ENCODE results near the gene EBP.
"Not testable (repeated sequence)": the region's sequence is repeated elsewhere in the genome, so short reads cannot be mapped to it uniquely, and the experiment has no call there.

The EBP gene

DNA sequence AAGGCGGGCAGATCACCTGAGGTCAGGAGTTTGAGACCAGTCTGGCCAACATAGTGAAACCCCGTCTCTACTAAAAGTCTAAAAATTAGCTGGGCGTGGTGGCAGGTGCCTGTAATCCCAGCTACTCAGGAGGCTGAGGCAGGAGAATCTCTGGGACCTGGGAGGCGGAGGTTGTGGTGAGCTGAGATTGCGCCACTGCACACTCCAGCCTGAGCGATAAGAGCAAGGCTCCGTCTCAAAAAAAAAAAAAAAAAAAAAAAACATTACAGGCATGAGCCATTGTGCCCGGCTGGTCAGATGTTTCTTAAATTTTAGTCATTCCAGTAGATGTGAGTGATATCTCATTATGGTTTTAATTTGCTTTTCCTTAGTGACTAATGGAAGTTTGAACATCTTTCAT is 4.2 kb downstream of the EBP start:
- H3K4me3 Mint-ChIP-seq, H3K27ac Mint-ChIP-seq, ATAC-seq, H3K9me3 Mint-ChIP-seq, DNase-seq, H3K27me3 Mint-ChIP-seq: not testable (repeated sequence)
- H3K36me3 Mint-ChIP-seq (ENCODE audit: low read depth) = peaks cover 30% of the 10 kb centered on the region
- peaks cover 23% of the 10 kb centered on the region for H3K4me1 Mint-ChIP-seq

DNA sequence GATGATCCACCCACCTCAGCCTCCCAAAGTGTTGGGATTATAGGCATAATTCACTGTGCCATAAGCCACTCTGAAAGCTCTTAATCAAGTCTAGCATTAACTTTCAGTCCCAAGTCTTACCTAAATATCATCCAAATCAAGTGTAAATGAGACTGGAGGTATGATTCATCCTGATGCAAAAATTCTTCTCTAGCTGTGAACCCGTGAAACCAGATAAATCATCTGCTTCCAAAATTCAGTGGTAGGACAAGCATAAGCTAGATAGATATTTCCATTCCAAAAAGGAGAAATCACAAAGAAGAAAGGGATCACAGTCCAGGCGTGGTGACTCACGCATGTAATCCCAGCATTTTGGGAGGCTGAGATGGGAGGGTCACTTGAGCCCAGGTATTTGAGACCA is 9.1 kb downstream of the EBP start:
- H3K4me1 Mint-ChIP-seq = peaks cover 16% of the 10 kb centered on the region
- no peak for DNase-seq
- H3K27me3 Mint-ChIP-seq = no peaks in the 10 kb centered on the region
- no peak overlapping the region for H3K4me3 Mint-ChIP-seq
- H3K36me3 Mint-ChIP-seq (ENCODE audit: low read depth) = peaks cover 22% of the 10 kb centered on the region
- no peaks in the 10 kb centered on the region for H3K9me3 Mint-ChIP-seq
- H3K27ac Mint-ChIP-seq = no peak overlapping the region
- ATAC-seq = no peak

DNA sequence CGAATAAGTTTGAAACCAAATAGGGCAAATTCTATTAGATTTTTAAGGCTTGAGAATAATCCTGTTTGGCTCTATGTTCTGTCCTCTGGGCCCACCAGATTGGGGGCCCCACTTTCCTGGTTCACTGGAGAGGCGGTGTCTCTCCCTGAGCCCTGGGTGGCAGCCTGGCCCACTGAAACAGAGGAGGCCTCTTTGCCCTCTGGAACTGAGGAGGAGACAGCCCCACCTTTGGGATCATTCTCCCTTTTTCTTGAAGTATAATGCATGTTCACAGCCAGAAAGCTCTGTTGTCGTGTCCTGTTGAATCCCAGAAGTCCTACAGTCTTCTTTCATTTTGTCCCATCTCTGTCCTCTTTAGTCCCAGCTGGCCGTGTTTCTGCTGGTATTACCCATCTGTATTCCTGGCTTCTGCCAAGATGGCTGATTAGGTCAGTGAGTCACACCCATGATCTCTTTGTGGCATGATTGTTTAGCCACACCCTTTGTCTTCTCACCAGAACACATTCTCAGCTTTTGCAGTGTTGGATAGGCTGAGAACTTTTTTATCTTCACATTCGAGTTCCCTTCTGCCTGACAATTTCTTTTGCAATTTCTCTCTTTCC is 9.9 kb downstream of the EBP start:
- Mint-ChIP-seq H3K9me3 (no peaks in the 10 kb centered on the region), H3K27me3 (no peaks in the 10 kb centered on the region), H3K4me3 (no peak overlapping the region), H3K4me1 (peaks cover 10% of the 10 kb centered on the region), H3K27ac (peak overlapping the region; percentile 78), H3K36me3 (ENCODE audit: low read depth) (peaks cover 16% of the 10 kb centered on the region)
- ATAC-seq (peak; percentile 59), DNase-seq (no peak)

DNA sequence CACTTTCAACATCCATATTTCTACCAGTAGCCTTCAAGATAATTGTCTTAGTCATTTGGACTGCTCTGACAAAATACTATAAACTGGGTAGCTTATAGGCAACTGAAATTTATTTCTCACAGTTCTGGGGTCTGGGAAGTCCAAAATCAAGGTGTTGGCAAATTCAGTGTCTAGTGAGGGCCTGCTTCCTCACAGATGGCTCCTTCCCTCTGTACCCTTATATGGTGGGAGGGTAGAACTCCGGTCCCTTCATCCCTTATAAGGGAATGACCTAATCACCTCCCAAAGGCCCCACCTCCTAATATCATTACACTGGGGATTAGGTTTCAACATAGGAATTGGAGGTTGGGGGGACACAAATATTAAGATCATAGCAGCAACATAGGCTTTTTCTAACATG is 10.6 kb downstream of the EBP start:
- H3K27ac Mint-ChIP-seq = peak overlapping the region; percentile 78
- no peaks in the 10 kb centered on the region for H3K27me3 Mint-ChIP-seq
- H3K4me1 Mint-ChIP-seq = peaks cover 8% of the 10 kb centered on the region
- H3K4me3 Mint-ChIP-seq = no peak overlapping the region
- H3K9me3 Mint-ChIP-seq = no peaks in the 10 kb centered on the region
- H3K36me3 Mint-ChIP-seq (ENCODE audit: low read depth) = peaks cover 12% of the 10 kb centered on the region
- DNase-seq = no peak
- ATAC-seq = no peak

DNA sequence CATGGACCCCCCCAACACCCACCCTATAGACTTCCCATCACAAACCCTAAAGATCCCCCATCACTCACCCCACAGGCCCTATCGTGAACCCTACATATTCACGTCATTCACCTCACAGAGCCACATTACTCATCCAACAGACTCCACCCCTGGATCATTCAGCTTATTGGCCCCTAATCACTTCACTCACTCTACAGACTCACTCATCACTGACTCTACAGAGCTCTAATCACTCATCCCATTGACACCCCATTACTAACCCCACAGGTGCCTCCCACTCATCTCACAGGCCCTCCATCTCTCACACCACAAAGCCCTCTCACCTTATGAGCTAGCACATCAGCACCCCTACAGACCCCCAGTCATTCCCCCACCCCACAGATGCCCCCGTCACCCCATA is 11.6 kb downstream of the EBP start:
- Mint-ChIP-seq H3K9me3 (no peaks in the 10 kb centered on the region), H3K4me1 (peaks cover 8% of the 10 kb centered on the region), H3K36me3 (ENCODE audit: low read depth) (peaks cover 8% of the 10 kb centered on the region), H3K27ac (no peak overlapping the region), H3K4me3 (no peak overlapping the region), H3K27me3 (no peaks in the 10 kb centered on the region)
- no peak for DNase-seq
- ATAC-seq = peak; percentile 20

DNA sequence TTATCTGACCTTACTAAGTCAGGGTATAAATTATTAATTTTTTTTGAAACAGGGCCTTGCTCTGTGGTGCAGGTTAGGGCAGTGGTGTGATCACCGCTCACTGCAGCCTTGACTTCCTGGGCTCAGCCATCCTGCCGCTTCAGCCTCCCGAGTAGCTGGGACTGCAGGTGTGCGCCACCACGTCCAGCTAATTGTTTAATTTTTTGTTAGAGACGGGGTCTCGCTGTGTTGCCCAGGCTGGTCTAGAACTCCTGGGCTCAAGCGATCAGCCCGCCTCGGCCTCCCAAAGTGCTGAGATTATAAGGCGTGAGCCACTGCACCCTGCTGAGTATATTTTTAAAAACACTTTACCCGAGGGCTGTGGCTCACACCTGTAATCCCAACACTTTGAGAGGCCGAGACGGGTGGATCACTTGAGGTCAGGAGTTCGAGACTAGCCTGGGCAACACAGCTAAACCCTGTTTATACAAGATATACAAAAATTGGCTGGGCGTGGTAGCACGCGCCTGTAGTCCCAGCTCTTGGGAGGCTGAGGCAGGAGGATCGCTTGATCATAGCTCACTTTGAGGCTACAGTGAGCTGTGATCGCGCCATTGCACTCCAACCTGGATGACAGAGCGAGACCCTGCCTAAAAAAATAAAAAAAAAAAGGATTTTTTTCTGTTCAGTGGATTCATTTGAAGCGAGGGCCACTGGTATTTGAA is 17.2 kb downstream of the EBP start:
- Mint-ChIP-seq H3K27ac (peak overlapping the region; percentile 96), H3K4me3 (peak overlapping the region; percentile 95), H3K4me1 (peaks cover 20% of the 10 kb centered on the region), H3K9me3 (no peaks in the 10 kb centered on the region), H3K27me3 (no peaks in the 10 kb centered on the region), H3K36me3 (ENCODE audit: low read depth) (peaks cover 4% of the 10 kb centered on the region)
- DNase-seq (no peak), ATAC-seq (no peak)

DNA sequence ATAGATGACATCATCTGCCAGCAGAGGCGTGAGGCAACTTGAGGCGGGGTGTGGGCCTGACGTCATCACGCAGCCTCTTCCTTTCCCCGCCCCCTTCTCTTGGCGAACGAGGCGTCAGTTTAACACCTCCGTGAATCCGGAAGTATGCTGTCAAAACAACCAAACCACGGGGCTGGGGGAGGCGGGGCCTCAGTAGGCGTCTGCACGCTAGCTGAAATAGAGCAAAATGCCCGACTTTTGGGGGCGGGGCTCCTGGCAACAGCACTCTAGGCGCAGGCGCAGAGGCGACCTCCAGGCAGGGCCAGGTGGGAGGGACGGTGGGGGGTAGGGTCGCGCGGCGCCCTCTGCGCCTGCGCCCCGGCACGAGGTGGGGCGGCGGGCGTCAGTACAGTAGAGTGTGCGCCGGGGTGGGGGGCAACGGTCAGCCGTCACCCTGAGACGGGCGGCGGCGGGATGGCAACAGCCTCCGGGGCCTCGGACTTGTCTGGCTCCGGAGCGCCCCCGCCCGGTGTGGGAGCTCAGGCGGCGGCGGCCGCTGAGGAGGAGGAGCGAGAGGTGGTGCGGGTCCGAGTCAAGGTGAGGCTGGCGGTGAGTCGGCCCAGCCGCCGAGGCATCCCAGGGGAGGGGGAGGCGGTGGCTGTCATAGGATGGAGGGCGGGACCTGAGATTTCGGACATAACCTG is 17.9 kb downstream of the EBP start, which contains the start of gene TBC1D25:
Gene TBC1D25 (plus strand): TSS at position 370 of the 683 bp plus-strand sequence. CDS start 84 bp downstream, at position 454.
- Mint-ChIP-seq H3K4me1 (peaks cover 20% of the 10 kb centered on the region), H3K27me3 (no peaks in the 10 kb centered on the region), H3K4me3 (peak within 1 kb of the TSS; percentile 95), H3K27ac (peak within 1 kb of the TSS; percentile 96), H3K36me3 (ENCODE audit: low read depth) (peaks cover 5% of the 10 kb centered on the region), H3K9me3 (no peaks in the 10 kb centered on the region)
- DNase-seq (peak; percentile 95), ATAC-seq (peak; percentile 88)

DNA sequence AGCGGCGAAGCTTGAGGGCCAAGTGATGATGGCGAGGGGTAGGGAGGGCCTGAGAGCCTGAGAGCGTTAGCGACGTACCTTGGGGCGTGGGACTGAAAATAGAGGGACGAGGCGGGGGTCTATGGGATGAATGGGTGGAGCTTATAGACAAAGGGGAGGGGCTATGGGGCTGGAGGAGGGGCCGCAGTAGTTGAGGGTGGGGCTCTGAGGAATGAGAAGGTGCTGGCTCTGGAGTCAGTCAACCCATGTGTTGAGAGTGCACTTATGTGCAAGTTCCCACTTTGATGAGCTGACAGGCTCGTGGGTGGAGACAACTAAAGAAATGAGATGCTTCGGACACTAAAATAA is 18.4 kb downstream of the EBP start:
- Mint-ChIP-seq H3K27me3 (no peaks in the 10 kb centered on the region), H3K4me1 (peaks cover 20% of the 10 kb centered on the region), H3K4me3 (peak overlapping the region; percentile 95), H3K27ac (peak overlapping the region; percentile 96), H3K9me3 (no peaks in the 10 kb centered on the region), H3K36me3 (ENCODE audit: low read depth) (peaks cover 5% of the 10 kb centered on the region)
- ATAC-seq = peak; percentile 55
- peak; percentile 52 for DNase-seq

DNA sequence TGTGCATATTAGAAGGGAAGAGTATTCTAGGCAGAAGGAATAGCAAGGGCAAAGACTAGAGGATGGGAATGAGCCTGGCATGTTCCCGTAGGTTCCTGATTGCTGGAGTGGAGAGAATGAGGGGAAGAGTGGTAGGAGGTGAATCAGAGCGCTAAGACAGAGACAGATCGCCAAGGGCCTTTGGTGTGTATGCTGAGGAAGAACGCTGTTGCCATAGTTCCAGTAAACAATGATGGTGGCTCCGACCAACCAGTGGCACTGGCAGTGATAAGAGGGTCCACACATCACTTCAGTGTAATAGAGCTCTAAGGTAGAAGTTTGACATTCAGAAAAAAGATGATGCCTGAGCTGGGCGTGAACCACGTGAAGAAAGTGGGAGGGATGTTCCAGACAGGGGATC is 18.9 kb downstream of the EBP start:
- ATAC-seq (no peak), DNase-seq (no peak)
- Mint-ChIP-seq H3K4me3 (peak overlapping the region; percentile 95), H3K36me3 (ENCODE audit: low read depth) (peaks cover 5% of the 10 kb centered on the region), H3K27ac (peak overlapping the region; percentile 96), H3K4me1 (peaks cover 20% of the 10 kb centered on the region), H3K9me3 (no peaks in the 10 kb centered on the region), H3K27me3 (no peaks in the 10 kb centered on the region)

DNA sequence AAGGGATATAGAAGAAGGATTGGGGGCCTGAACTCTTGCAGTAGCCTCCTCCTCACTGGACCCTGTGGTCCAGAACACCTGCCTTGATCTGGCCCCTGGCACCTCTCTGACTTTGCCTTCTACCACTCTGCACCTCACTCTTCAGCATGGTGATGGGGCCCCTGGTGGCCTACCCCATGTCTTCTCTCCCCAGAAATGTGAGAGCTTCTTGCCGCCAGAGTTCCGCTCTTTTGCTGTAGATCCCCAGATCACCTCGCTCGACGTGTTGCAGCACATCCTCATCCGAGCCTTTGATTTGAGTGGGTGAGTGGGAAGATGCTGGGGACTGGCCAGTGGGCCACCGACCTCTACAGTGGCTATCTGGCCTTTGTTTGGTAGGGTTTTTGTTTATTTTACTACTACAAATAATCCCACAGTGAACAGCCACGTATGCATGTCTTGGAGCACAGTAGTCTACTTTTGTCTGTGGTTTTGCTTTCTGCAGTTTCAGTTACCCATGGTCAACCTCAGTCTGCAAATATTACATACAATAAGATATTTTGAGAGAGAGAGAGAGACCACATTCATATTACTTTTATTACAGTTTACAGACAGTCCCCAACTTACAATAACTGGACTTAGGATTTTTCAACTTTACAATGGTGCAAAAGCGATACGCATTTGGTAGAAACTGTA is 19.7 kb downstream of the EBP start:
- H3K36me3 Mint-ChIP-seq (ENCODE audit: low read depth) = peaks cover 6% of the 10 kb centered on the region
- DNase-seq (no peak), ATAC-seq (no peak)
- H3K9me3 Mint-ChIP-seq = no peaks in the 10 kb centered on the region
- H3K4me1 Mint-ChIP-seq = peaks cover 20% of the 10 kb centered on the region
- H3K4me3 Mint-ChIP-seq = peak overlapping the region; percentile 95
- H3K27ac Mint-ChIP-seq = peak overlapping the region; percentile 96
- H3K27me3 Mint-ChIP-seq = no peaks in the 10 kb centered on the region

DNA sequence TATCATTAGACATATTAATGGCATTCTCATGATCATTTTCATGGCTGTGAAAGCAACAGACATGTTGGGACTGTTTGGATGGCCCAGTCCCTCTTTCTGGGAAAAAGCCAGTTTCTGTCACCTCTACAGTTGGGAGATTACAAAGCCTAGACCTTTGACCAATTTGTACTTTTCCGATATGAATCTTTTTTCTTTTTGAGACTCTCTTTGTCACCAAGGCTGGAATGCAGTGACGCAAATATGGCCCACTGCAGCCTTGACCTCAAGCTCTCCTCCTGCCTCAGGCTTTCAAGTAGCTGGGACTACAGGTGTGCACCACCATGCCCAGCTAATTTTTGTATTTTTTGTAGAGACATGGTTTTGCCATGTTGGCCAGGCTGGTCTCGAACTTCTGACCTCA is 27.3 kb downstream of the EBP start:
- H3K9me3 Mint-ChIP-seq = no peaks in the 10 kb centered on the region
- ATAC-seq (no peak), DNase-seq (no peak)
- H3K36me3 Mint-ChIP-seq (ENCODE audit: low read depth) = peaks cover 10% of the 10 kb centered on the region
- H3K4me1 Mint-ChIP-seq = no peaks in the 10 kb centered on the region
- no peak overlapping the region for H3K4me3 Mint-ChIP-seq
- H3K27ac Mint-ChIP-seq = no peak overlapping the region
- no peaks in the 10 kb centered on the region for H3K27me3 Mint-ChIP-seq

DNA sequence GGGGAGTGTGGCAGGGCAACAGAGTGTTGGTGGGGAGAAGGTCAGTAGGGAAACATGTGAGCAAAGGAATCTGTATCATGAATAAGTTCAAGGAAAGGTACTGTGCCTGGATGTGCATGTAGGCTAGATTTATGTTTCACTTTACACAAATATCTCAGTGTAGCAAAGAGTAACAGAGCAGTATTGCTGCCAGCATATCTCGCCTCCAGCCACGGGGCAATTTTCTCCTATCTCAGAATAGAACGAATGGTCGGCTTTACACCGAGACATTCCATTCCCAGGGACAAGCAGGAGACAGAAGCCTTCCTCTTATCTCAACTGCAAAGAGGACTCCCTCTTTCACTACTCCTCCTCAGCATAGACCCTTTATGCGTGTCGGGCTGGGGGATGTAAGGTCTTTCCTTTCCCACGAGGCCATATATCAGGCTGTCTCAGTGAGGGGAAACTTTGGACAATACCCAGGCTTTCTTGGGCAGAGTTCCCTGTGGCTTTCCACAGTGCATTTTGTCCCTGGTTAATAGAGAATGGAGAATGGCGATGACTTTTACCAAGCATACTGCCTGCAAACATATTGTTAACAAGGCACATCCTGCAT is 34.2 kb downstream of the EBP start:
- not testable (repeated sequence) for H3K27ac Mint-ChIP-seq, DNase-seq, H3K9me3 Mint-ChIP-seq, H3K27me3 Mint-ChIP-seq, H3K4me3 Mint-ChIP-seq, H3K4me1 Mint-ChIP-seq, ATAC-seq
- H3K36me3 Mint-ChIP-seq (ENCODE audit: low read depth) = peaks cover 14% of the 10 kb centered on the region

DNA sequence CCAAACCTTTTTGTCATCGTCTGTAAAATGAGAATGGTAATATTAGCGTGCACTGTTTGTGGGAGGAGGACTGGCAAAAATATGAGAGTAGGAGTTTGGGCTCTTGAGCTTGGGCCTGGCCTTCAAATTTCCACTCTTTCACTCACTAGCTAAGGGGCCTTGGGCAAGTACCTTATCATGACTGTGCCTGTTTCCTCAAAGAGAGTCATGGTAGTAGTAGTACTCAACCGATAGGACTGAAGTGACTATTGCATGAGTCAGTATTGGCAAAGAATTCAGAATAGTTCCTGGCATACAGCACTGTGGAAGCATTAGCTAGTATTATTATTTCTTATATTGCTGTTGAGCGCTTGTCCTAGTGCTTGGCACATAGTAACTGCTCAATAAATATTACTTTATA is 36.7 kb downstream of the EBP start:
- ATAC-seq = peak; percentile 77
- no peaks in the 10 kb centered on the region for H3K9me3 Mint-ChIP-seq
- DNase-seq = no peak
- no peaks in the 10 kb centered on the region for H3K27me3 Mint-ChIP-seq
- H3K27ac Mint-ChIP-seq = peak overlapping the region; percentile 53
- H3K4me3 Mint-ChIP-seq = no peak overlapping the region
- H3K4me1 Mint-ChIP-seq = peaks cover 3% of the 10 kb centered on the region
- peaks cover 19% of the 10 kb centered on the region for H3K36me3 Mint-ChIP-seq (ENCODE audit: low read depth)

DNA sequence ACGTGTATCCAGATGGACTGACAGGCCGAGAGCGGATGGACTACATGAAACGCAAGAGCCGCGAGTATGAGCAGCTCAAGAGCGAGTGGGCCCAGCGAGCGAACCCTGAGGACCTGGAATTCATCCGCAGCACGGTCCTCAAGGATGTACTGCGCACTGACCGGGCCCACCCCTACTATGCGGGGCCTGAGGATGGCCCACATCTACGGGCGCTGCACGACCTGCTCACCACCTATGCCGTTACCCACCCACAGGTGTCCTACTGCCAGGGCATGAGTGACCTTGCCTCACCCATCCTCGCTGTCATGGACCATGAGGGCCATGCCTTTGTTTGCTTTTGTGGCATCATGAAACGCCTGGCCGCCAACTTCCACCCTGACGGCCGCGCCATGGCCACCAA is 38.0 kb downstream of the EBP start:
- DNase-seq (no peak), ATAC-seq (no peak)
- Mint-ChIP-seq H3K4me3 (no peak overlapping the region), H3K4me1 (peaks cover 3% of the 10 kb centered on the region), H3K27ac (no peak overlapping the region), H3K9me3 (no peaks in the 10 kb centered on the region), H3K36me3 (ENCODE audit: low read depth) (peaks cover 20% of the 10 kb centered on the region), H3K27me3 (no peaks in the 10 kb centered on the region)
